HG03280 (cell line): ENCODE data around the gene SUCNR1.
"Not testable (repeated sequence)": the region's sequence is repeated elsewhere in the genome, so short reads cannot be mapped to it uniquely, and the experiment has no call there.

ENCODE experiments used
- ATAC-seq: cut with Tn5 transposase; IDR thresholded peaks from one replicate; pipeline ENCODE4 v1.9.1; 2021; ENCODE audit warnings: mild to moderate bottlenecking, moderate library complexity; ENCODE audit not compliant: unreplicated experiment

SUCNR1 gene

GRCh38 chr3:151869181-151869580 lies 4.3 kb upstream of the SUCNR1 start:
- ATAC-seq: no peak

- peak; percentile 60 for ATAC-seq
These were observed 1.6 kb upstream of the SUCNR1 start for GRCh38 chr3:151871639-151872468.

DNA sequence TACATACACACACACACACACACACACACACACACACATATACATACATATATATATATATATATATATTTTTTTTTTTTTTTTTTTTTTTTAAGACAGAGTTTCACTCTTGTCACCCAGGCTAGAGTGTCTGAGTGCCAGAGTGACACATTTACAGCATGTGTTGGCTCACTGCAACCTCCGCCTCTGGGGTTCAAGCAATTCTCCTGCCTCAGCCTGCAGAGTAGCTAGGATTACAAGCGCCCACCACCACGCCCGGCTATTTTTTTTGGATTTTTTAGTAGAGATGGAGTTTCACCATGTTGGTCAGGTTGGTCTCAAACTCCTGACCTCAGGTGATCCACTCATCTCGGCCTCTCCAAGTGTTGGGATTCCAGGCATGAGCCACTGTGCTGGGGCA lies 636 bp downstream of the SUCNR1 start:
- ATAC-seq: not testable (repeated sequence)

GRCh38 chr3:151875759-151876158 lies 2.3 kb downstream of the SUCNR1 start:
- peak; percentile 47 for ATAC-seq

GRCh38 chr3:151877269-151877668 lies 3.8 kb downstream of the SUCNR1 start:
- no peak for ATAC-seq

DNA sequence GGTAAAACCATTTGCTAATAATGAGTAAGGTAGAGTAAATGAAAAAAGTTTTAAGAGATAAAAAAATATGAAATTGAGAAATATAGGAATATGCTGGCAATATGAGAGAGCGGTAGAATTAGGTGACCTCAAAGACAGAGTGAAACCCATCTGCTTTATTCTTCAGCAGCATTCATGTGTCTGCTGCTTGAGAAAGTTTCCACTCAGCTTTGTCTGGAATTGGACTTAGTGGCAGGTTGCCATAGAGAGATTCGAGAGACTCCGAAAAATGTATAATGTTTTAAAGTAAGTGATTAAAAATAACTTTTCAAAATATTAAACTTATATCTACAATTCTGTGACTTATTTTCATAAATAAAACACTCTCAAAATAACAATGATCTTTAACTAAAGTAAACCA lies 5.0 kb downstream of the SUCNR1 start:
- no peak for ATAC-seq

GRCh38 chr3:151879037-151879436 lies 5.6 kb downstream of the SUCNR1 start:
- no peak for ATAC-seq

GRCh38 chr3:151879679-151880415 lies 6.4 kb downstream of the SUCNR1 start:
- ATAC-seq: no peak

GRCh38 chr3:151880416-151880690 lies 6.9 kb downstream of the SUCNR1 start:
- ATAC-seq: no peak

- ATAC-seq: no peak
These were observed 7.7 kb downstream of the SUCNR1 start for GRCh38 chr3:151881137-151881536.

- not testable (repeated sequence) for ATAC-seq
These were observed 12.0 kb downstream of the SUCNR1 start for GRCh38 chr3:151885397-151885796.

DNA sequence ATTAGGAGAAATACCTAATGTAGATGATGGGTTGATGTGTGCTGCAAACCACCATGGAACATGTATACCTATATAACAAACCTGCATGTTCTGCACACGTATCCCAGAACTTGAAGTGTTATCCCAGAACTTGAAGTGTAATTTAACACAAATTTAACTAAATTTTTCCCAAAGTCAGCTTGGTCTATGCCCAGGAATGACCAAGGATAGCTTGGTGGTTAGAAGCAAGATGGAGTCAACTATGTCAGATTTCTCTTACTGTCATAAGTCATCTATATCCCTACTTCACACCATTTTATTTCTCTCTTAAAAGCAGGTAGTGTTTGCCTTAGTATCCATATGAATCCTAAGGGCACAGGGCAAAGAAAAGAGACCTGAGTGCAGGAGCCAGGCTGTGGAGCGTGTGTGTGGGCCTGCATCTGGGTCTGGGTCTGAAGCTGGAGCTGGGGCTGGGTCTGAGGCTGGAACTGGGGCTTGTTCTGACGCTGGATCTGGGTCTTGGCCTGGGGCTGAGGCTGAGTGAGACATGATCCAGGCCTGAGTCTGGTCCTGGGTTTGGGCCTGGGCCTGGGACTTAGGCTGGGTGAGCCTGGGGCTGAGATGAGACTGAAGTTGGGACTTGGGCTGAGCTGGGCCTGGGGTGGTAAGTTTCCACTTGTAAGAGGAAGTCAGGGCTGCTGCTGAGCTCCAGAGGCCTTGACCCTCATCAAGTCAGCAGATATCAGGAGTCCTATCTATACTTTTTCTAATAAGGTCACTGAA lies 14.2 kb downstream of the SUCNR1 start:
- ATAC-seq: not testable (repeated sequence)

DNA sequence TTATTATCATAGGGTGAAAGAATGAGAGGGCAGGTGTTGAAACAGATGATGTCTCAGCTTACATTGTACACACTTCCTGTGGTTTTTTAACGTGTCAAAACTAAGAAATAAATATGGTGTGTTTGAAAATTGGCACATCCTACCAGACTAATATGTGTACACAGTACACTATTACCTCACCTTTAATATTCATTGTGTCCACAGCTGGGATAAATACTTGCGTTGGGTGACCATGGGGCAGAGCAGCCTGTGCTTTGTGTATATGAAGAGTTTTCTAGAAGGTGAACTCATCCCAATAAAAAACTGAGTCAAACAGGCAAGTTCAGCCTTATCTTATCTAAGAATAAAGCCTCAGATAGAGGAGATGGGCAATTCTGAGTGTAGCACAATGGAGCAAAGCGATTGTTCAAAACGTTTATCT lies 17.3 kb downstream of the SUCNR1 start:
- no peak for ATAC-seq

- no peak for ATAC-seq
These were observed 18.3 kb downstream of the SUCNR1 start for GRCh38 chr3:151891721-151892120.

DNA sequence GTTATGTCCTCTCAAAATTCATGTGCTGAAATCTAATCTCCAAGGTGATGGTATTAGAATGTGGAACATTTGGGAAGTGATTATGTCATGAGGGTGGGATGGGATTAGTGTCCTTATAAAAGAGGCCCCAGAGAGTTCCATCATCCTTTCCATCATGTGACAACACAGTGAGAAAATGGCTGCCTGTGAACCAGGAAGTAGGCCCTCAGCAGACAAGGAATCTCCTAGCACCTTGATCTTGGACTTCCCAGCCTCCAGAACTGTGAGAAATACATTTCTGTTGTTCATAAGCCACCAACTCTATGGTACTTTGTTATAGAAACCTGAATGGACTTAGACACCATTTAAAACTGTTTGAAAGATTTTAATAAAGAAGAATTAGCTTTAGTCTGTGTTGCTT lies 20.8 kb downstream of the SUCNR1 start:
- no peak for ATAC-seq

GRCh38 chr3:151895478-151896241 lies 22.2 kb downstream of the SUCNR1 start:
- ATAC-seq: no peak

GRCh38 chr3:151896246-151897012 lies 23.0 kb downstream of the SUCNR1 start:
- ATAC-seq: no peak

- not testable (repeated sequence) for ATAC-seq
These were observed 24.7 kb downstream of the SUCNR1 start for GRCh38 chr3:151898121-151898520.

DNA sequence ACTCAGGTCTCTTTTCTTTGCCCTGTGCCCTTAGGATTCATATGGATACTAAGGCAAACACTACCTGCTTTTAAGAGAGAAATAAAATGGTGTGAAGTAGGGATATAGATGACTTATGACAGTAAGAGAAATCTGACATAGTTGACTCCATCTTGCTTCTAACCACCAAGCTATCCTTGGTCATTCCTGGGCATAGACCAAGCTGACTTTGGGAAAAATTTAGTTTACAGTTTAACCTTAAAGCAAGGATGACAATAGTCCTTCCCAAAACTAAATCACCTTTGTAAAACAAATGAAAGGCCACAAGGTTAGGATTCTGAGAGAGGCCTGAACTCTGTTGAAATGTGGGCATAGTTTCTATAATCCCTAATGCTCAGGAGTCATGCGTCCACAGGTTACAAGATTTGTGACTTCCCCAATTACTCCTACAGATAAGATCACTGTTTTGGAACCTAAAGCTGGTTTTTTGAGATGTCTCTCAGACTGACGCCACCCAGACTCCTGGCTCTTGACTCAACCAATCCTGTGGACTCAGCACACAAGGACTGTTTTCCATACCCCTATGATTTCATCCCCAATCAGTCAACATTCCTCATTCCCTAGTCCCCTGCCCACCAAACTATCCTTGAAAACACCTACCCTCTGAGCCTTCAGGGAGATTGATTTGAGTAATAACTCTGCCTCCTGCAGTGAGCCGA lies 25.3 kb downstream of the SUCNR1 start:
- not testable (repeated sequence) for ATAC-seq

GRCh38 chr3:151899996-151900395 lies 26.6 kb downstream of the SUCNR1 start:
- no peak for ATAC-seq
